Type B pancreatic cell (in vitro differentiated cells): ENCODE results near the gene PCBP4. TPM values are rescaled to one million over a fixed set of nuclear protein-coding genes. Genes with fewer than 3 reads are reported as not detected.
"Not testable (repeated sequence)": the region's sequence is repeated elsewhere in the genome, so short reads cannot be mapped to it uniquely, and the experiment has no call there.

Source experiments
- DNase-seq: peaks from one replicate; pipeline ENCODE4 v3.0.0; 2021; ENCODE audit warnings: mixed read lengths; ENCODE audit not compliant: unreplicated experiment; ENCODE audit errors: extremely low spot score
- H3K27ac Mint-ChIP-seq: 2 replicates; pipeline ENCODE4 v1.8.0; 2021; ENCODE audit warnings: mild to moderate bottlenecking, mixed read lengths
- H3K27me3 Mint-ChIP-seq: 2 replicates; pipeline ENCODE4 v1.8.0; 2021; ENCODE audit warnings: mixed read lengths
- H3K36me3 Mint-ChIP-seq: 2 replicates; pipeline ENCODE4 v1.8.0; 2021; ENCODE audit warnings: mixed read lengths
- H3K4me1 Mint-ChIP-seq: one replicate; pipeline ENCODE4 v1.8.0; 2021; ENCODE audit warnings: mixed read lengths; ENCODE audit not compliant: unreplicated experiment
- H3K4me3 Mint-ChIP-seq: 2 replicates; pipeline ENCODE4 v1.8.0; 2021; ENCODE audit warnings: mild to moderate bottlenecking, mixed read lengths
- H3K9me3 Mint-ChIP-seq: 2 replicates; pipeline ENCODE4 v1.8.0; 2021; ENCODE audit warnings: mixed read lengths
- CTCF ChIP-seq: fragments of 200-600 bp; sonication (generic); conservative IDR thresholded peaks from 2 replicates; pipeline ENCODE4 v1.5.0; 2021; ENCODE audit warnings: antibody characterized with exemption, mild to moderate bottlenecking
- total RNA-seq: library from RNA; stranded (reverse); gene quantifications from 2 replicates; pipeline ENCODE4 v1.2.1, GENCODE V29; 2021; ENCODE audit warnings: low replicate concordance

Gene PCBP4
- total RNA-seq, 1 donor from 2014 or later, result 91.9 TPM

- no peaks in the 10 kb centered on the region for H3K27me3 Mint-ChIP-seq
- no peaks in the 10 kb centered on the region for H3K4me1 Mint-ChIP-seq
- TF ChIP-seq CTCF, result no peak
- peaks cover 4% of the 10 kb centered on the region for H3K36me3 Mint-ChIP-seq
- H3K27ac Mint-ChIP-seq, result no peak overlapping the region
- no peak overlapping the region for H3K4me3 Mint-ChIP-seq
- peak; percentile 18 for DNase-seq
- H3K9me3 Mint-ChIP-seq, result no peaks in the 10 kb centered on the region
These were observed 36.8 kb downstream of the PCBP4 start for GRCh38 chr3:51930439-51930838.

DNA sequence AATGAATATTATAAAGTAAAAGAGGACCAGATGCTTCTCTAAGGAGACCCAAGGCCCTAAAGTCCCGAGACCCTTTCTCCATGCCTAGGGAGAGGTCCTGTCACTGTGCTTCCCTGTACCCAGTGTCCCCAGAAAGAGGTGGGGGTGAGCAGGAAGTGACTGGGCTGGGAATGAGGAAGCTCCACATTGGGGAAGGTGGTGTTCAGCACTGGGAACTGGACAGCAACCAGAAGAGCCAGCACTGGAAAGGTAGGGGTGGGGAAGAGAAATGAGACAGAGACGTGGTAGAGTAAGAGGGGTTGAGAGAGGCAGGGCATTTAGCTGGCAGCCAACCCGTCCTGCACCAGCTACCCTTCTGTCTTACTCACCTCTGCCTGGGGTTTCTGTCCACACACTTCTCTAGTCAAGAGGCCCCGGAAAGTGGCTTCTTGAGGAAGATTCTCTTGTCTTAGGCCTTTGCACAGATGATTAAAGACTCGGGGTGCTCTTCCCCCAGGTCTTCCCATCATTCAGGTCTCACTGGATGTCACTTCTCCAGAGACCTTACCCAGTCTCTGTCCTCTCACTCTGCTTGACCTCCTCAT, 37.7 kb downstream of the PCBP4 start:
- H3K27ac Mint-ChIP-seq, result no peak overlapping the region
- no peak overlapping the region for H3K4me3 Mint-ChIP-seq
- no peaks in the 10 kb centered on the region for H3K4me1 Mint-ChIP-seq
- H3K36me3 Mint-ChIP-seq, result peaks cover 4% of the 10 kb centered on the region
- H3K27me3 Mint-ChIP-seq, result no peaks in the 10 kb centered on the region
- no peak for TF ChIP-seq CTCF
- DNase-seq, result peak; percentile 53
- H3K9me3 Mint-ChIP-seq, result no peaks in the 10 kb centered on the region

GRCh38 chr3:51928981-51929380, 38.3 kb downstream of the PCBP4 start:
- DNase-seq, result peak; percentile 37
- not testable (repeated sequence) for H3K4me3 Mint-ChIP-seq, H3K4me1 Mint-ChIP-seq, H3K36me3 Mint-ChIP-seq, H3K9me3 Mint-ChIP-seq, H3K27ac Mint-ChIP-seq, H3K27me3 Mint-ChIP-seq

DNA sequence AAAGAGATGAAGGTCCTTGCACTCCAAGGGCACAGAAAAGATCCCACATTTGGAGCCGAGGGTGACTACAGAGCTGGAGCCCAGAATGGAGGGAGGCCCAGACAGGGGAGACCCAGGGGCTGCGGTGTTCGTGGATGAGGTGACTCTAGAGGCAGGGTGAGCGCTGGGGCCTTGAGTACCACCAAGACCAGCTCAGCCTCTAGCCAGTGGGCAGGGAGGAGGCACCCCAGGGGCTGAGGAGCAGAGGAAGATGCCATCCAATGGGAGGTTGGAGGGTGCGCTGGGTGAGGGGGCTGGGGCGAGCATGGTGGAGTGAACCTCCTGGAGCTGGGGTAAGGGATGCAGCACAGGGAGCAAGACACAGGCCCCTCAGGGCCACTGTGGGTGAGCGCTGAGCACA, 38.8 kb downstream of the PCBP4 start:
- no peak for TF ChIP-seq CTCF
- Mint-ChIP-seq H3K4me3 (no peak overlapping the region), H3K27me3 (no peaks in the 10 kb centered on the region), H3K27ac (no peak overlapping the region), H3K9me3 (no peaks in the 10 kb centered on the region), H3K36me3 (peaks cover 4% of the 10 kb centered on the region), H3K4me1 (no peaks in the 10 kb centered on the region)
- peak; percentile 63 for DNase-seq

DNA sequence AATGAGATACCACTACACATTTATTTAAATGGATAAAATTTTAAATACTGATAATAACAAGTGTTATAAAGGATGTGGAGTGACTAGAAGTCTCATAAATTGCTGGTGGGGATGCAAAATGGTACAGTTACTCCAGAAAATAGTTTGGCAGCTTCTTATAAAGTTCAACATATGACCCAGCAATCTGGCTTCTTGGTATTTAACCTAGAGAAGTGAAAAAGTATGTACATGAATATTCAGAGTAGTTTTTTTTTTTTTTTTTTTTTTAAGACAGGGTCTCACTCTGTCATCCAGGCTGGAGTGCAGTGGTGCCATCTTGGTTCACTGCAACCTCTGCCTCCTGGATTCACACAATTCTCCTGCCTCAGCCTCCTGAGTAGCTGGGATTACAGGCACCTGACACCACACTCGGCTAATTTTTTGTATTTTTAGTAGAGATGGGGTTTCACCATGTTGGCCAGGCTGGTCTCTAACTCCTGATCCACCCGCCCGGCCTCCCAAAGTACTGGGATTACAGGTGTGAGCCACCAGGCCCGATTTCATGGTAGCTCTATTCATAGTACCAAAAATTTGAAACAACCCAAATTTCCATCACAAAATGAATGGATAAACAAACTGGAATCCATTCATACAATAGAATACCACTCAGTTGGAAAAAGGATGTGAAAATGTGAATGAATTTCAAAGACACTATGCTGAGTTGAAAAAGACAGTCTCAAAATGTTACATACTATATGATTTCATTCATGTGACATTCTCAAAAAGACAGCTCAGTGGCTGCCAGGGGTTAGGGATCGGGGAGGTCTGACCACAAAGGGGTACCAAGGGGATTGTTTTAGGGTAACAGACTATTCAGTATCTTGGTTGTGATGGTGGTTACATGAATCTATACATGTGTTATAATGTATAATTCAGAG, 39.9 kb downstream of the PCBP4 start:
- DNase-seq, result no peak
- Mint-ChIP-seq H3K4me3 (no peak overlapping the region), H3K36me3 (peaks cover 4% of the 10 kb centered on the region), H3K27me3 (no peaks in the 10 kb centered on the region), H3K27ac (no peak overlapping the region), H3K4me1 (no peaks in the 10 kb centered on the region), H3K9me3 (no peaks in the 10 kb centered on the region)
- no peak for TF ChIP-seq CTCF

GRCh38 chr3:51921081-51921578, 46.1 kb downstream of the PCBP4 start:
- Mint-ChIP-seq H3K36me3 (no peaks in the 10 kb centered on the region), H3K4me1 (no peaks in the 10 kb centered on the region), H3K4me3 (no peak overlapping the region), H3K27ac (no peak overlapping the region), H3K27me3 (peaks cover 3% of the 10 kb centered on the region), H3K9me3 (no peaks in the 10 kb centered on the region)
- peak; percentile 54 for DNase-seq
- TF ChIP-seq CTCF, result no peak
